ENCODE results near the gene TNFRSF11A. TPM values are rescaled to one million over a fixed set of nuclear protein-coding genes. Genes with fewer than 3 reads are reported as not detected.

The TNFRSF11A gene
- total RNA-seq, 2 experiments from 2014 or later, result 8.6 to 9.1 TPM

GRCh38 chr18:62379051-62379450 is 53.9 kb downstream of the TNFRSF11A start:
- peaks cover 8% of the 10 kb centered on the region for H3K4me1 Mint-ChIP-seq
- CTCF ChIA-PET, result no interaction called here
- peaks cover 25% of the 10 kb centered on the region for H3K36me3 Mint-ChIP-seq (ENCODE audit: low read depth)
- POLR2A ChIA-PET, result no interaction called here
- H3K4me3 Mint-ChIP-seq, result no peak overlapping the region
- H3K9me3 Mint-ChIP-seq, result peaks cover 5% of the 10 kb centered on the region
- no peak overlapping the region for H3K27ac Mint-ChIP-seq
- DNase-seq, result no peak
- no peaks in the 10 kb centered on the region for H3K27me3 Mint-ChIP-seq

DNA sequence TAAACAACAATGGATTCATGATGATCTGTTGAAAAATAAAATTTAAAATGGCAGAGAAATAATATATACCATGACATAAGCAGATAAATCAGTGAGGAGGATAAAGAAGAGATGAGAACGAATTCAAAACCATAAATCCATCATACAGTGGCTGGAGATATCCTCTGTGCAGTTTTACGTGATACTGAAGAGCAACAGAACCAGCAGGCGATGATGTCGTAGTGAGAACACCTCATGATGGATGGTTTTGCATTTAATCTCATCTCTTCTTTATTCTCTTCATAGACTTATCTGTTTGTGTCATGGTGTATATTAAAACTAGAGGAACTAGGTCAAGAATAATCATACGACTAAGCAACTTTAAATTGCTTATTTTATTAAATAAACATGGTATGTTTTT is 56.3 kb downstream of the TNFRSF11A start:
- POLR2A ChIA-PET, result no interaction called here
- Mint-ChIP-seq H3K27ac (no peak overlapping the region), H3K4me1 (peaks cover 3% of the 10 kb centered on the region), H3K4me3 (no peak overlapping the region), H3K9me3 (peaks cover 5% of the 10 kb centered on the region), H3K27me3 (no peaks in the 10 kb centered on the region), H3K36me3 (ENCODE audit: low read depth) (peaks cover 31% of the 10 kb centered on the region)
- CTCF ChIA-PET, result no interaction called here
- DNase-seq, result no peak

- no peaks in the 10 kb centered on the region for H3K27me3 Mint-ChIP-seq
- ChIA-PET POLR2A (no interaction called here), CTCF (no interaction called here)
- no peak overlapping the region for H3K4me3 Mint-ChIP-seq
- DNase-seq, result no peak
- no peak overlapping the region for H3K27ac Mint-ChIP-seq
- H3K9me3 Mint-ChIP-seq, result peaks cover 5% of the 10 kb centered on the region
- H3K4me1 Mint-ChIP-seq, result no peaks in the 10 kb centered on the region
- H3K36me3 Mint-ChIP-seq (ENCODE audit: low read depth), result peaks cover 34% of the 10 kb centered on the region
Observed at GRCh38 chr18:62384068-62384467, 59.0 kb downstream of the TNFRSF11A start.

DNA sequence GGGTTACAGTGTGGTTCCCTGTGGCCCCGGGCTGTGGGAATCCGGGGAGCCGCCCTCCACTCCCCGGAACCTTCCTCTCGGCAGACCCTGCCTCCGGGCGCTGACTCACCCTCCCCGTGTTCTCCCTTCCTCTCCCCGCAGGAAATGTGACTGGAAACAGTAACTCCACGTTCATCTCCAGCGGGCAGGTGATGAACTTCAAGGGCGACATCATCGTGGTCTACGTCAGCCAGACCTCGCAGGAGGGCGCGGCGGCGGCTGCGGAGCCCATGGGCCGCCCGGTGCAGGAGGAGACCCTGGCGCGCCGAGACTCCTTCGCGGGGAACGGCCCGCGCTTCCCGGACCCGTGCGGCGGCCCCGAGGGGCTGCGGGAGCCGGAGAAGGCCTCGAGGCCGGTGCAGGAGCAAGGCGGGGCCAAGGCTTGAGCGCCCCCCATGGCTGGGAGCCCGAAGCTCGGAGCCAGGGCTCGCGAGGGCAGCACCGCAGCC is 59.5 kb downstream of the TNFRSF11A start:
- POLR2A ChIA-PET, result no interaction called here
- no peaks in the 10 kb centered on the region for H3K4me1 Mint-ChIP-seq
- no peak for DNase-seq
- H3K27ac Mint-ChIP-seq, result no peak overlapping the region
- peaks cover 28% of the 10 kb centered on the region for H3K36me3 Mint-ChIP-seq (ENCODE audit: low read depth)
- H3K9me3 Mint-ChIP-seq, result peaks cover 5% of the 10 kb centered on the region
- CTCF ChIA-PET, result no interaction called here
- no peaks in the 10 kb centered on the region for H3K27me3 Mint-ChIP-seq
- H3K4me3 Mint-ChIP-seq, result no peak overlapping the region

DNA sequence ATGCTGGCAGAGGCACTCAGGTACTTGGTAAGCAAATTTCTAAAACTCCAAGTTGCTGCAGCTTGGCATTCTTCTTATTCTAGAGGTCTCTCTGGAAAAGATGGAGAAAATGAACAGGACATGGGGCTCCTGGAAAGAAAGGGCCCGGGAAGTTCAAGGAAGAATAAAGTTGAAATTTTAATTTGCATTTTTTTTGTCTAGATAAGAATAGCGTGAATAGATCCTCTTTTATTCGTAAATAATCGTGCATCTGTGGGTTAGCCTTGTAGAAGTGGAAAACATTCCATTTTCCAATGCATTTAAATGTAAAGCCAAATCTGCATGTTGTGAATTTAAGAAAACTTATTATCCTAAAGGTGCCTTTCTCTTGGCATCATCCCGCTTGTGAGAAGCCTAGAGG is 61.0 kb downstream of the TNFRSF11A start:
- H3K4me3 Mint-ChIP-seq, result no peak overlapping the region
- H3K9me3 Mint-ChIP-seq, result peaks cover 8% of the 10 kb centered on the region
- CTCF ChIA-PET, result interaction anchor here (0.6 kb wide), 2 partner anchors 36 to 120 kb away, joined by 3 to 5 read pairs; no protein-coding TSS in a partner anchor
- H3K36me3 Mint-ChIP-seq (ENCODE audit: low read depth), result peaks cover 28% of the 10 kb centered on the region
- H3K27me3 Mint-ChIP-seq, result no peaks in the 10 kb centered on the region
- POLR2A ChIA-PET, result no interaction called here
- no peaks in the 10 kb centered on the region for H3K4me1 Mint-ChIP-seq
- no peak overlapping the region for H3K27ac Mint-ChIP-seq
- DNase-seq, result no peak

DNA sequence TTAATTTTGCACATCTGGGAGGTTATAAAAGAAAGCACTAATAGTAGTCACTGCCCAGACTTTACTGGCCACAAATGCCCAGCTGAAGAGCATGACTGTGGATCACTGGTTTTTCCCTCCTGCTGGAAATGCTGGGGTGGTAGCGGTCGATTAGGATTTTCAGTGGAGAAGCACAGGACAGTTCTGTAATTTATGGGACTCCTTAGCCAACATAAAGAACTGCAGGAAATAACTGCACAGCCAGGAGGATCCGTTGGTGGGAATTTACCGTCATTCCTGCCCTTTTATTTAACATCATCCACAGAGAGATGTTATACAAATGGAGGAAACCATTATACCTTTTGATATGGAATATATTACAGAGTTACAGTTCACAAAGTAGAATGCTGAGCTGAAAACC is 61.5 kb downstream of the TNFRSF11A start:
- Mint-ChIP-seq H3K4me3 (no peak overlapping the region), H3K9me3 (peaks cover 7% of the 10 kb centered on the region), H3K27me3 (no peaks in the 10 kb centered on the region), H3K36me3 (ENCODE audit: low read depth) (peaks cover 26% of the 10 kb centered on the region), H3K4me1 (no peaks in the 10 kb centered on the region), H3K27ac (no peak overlapping the region)
- ChIA-PET CTCF (interaction anchor here (1.6 kb wide), 1 partner anchor 11 kb away, joined by 3 read pairs; no protein-coding TSS in a partner anchor), POLR2A (no interaction called here)
- no peak for DNase-seq

DNA sequence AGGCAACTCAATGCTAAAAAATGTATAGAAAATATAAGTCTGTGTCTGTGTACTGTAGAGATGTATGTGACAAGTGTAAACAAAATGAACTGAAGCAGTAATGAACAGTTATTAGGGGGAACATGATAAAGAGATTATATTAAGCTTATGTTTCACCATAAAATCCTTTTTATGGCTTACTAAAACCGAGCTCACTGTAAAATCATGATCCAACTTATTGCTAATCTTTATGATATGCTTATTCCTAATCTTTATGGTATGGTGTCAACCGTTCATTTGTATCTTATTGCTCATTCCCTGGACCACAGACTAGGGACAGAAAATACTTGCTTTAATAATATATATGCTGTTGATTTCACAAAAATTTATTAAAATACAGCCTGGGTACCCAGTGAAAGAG is 62.1 kb downstream of the TNFRSF11A start:
- H3K9me3 Mint-ChIP-seq, result peaks cover 7% of the 10 kb centered on the region
- CTCF ChIA-PET, result interaction anchor here (0.7 to 1.6 kb wide), 2 partner anchors 10 to 47 kb away, joined by 3 read pairs; no protein-coding TSS in a partner anchor
- no peak overlapping the region for H3K27ac Mint-ChIP-seq
- no peak for DNase-seq
- H3K36me3 Mint-ChIP-seq (ENCODE audit: low read depth), result peaks cover 26% of the 10 kb centered on the region
- POLR2A ChIA-PET, result no interaction called here
- H3K27me3 Mint-ChIP-seq, result no peaks in the 10 kb centered on the region
- no peaks in the 10 kb centered on the region for H3K4me1 Mint-ChIP-seq
- H3K4me3 Mint-ChIP-seq, result no peak overlapping the region

DNA sequence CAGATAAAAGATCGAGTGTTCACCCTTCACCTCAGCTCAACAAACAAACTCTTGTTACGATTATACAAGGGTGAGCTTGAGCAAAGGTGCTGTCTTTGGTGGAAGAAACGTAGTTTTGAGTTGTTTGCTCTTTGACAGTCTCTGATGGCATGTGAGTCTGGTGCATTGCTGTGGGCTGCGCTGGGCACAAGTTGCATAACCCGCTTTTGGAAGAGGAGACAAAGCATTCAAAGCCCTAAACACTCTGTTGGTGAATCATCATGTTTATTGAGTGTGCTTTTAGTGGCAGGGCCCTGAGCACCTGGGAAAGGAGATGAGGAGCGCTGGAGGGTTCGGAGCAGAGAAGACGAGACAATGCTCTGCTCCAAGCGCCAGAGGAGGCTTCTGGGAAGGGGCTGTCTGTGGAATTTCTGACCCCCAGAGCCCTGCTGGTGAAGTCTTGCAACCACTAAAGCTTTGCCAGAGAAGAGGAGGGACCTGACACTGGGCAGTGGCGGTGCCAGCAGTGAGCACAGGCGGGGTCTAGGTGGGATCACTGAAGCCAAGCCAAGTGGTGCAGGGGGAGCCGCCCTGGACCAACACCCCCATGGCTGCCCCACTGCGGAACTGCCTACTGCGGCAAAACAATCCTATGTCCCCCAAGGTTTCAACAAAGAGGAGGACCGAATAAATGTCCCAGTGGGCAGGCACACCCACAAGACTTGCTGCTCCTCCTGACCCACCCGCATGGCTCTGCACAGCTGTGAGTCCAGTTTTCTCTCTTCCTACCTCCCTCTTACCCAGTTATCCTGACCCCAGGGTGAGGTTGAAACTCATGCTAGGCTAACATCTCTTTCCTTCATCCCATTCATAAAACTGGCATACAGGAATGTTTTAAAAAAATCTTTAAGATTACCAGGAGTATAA is 64.0 kb downstream of the TNFRSF11A start:
- ChIA-PET POLR2A (no interaction called here), CTCF (interaction anchor here (2.1 kb wide), 1 partner anchor 12 kb away, joined by 5 read pairs; no protein-coding TSS in a partner anchor)
- Mint-ChIP-seq H3K4me1 (no peaks in the 10 kb centered on the region), H3K4me3 (no peak overlapping the region), H3K27ac (no peak overlapping the region), H3K27me3 (no peaks in the 10 kb centered on the region), H3K9me3 (peaks cover 4% of the 10 kb centered on the region), H3K36me3 (ENCODE audit: low read depth) (peaks cover 13% of the 10 kb centered on the region)
- DNase-seq, result no peak

DNA sequence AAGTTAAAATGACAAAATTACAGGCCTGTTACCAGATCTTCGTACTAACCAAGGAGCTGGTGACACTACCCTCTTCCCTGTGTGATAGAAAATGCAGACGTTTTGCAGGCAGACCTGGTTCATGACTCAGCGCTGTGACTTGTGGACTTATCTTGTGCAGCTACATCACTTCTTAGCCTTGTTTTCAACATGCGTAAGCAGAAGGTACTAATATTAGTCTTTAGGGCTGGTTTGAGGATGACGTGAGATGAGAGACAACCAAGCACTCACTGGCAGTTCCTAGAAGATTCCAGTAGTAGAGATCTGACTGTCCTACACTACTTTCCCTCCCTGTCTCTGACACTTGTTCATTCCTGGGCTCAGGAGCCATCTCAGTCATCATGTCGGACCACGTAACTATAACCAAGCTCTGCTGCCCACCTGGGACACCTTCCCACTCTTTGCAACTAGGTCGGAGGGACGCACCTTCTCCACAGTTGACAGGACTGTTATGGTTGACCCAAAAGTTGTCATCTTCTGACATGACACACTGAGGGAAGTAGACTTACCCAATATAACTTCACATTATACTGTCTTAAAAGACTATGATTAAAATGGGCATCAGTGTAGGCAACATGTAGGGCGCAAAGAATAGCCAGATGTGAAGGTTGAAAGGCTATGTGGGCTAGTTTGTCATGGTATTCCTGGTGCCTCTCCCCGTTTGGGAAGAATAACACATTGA is 64.8 kb downstream of the TNFRSF11A start:
- no peak overlapping the region for H3K4me3 Mint-ChIP-seq
- no peaks in the 10 kb centered on the region for H3K27me3 Mint-ChIP-seq
- ChIA-PET POLR2A (no interaction called here), CTCF (interaction anchor here (2.1 kb wide), 1 partner anchor 12 kb away, joined by 5 read pairs; no protein-coding TSS in a partner anchor)
- H3K9me3 Mint-ChIP-seq, result peaks cover 4% of the 10 kb centered on the region
- H3K4me1 Mint-ChIP-seq, result no peaks in the 10 kb centered on the region
- peaks cover 13% of the 10 kb centered on the region for H3K36me3 Mint-ChIP-seq (ENCODE audit: low read depth)
- DNase-seq, result no peak
- no peak overlapping the region for H3K27ac Mint-ChIP-seq

DNA sequence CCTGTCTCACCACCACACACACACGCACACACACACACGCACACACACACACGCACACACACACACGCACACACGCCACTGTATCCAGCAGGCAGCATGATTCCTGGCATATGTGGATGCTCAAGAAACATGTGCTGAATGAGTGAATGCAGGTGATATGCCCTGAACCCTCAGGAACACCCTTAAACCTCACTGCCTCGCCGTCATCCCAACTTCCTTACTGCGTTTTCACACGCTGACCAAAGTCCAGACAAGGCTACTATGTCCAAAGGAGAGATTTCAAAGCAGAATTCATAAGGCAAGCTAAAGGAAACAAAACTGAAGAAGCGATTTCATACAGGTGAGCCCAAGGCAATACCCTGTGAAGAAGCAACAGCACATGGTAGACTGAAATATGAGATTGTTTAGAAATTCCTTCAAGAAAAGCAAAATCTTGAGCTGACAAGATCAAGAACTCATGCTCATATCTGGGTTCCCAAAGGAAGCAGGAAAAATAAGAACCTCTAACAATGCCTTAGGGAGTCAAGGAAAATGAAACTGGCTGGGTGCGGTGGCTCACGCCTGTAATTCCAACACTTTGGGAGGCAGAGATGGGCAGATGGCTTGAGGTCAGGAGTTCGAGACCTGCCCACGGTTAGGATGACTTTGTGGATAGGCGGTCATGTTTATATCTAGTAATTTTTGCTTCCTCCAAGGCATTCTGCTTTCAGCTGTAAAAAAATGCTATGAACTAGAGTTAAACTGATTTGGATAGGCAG is 69.1 kb downstream of the TNFRSF11A start:
- H3K27ac Mint-ChIP-seq, result no peak overlapping the region
- H3K9me3 Mint-ChIP-seq, result peaks cover 9% of the 10 kb centered on the region
- ChIA-PET CTCF (no interaction called here), POLR2A (no interaction called here)
- H3K4me1 Mint-ChIP-seq, result peaks cover 27% of the 10 kb centered on the region
- no peak overlapping the region for H3K4me3 Mint-ChIP-seq
- no peaks in the 10 kb centered on the region for H3K27me3 Mint-ChIP-seq
- H3K36me3 Mint-ChIP-seq (ENCODE audit: low read depth), result peaks cover 3% of the 10 kb centered on the region
- DNase-seq, result no peak

GRCh38 chr18:62396381-62396780 is 71.3 kb downstream of the TNFRSF11A start:
- no peak overlapping the region for H3K27ac Mint-ChIP-seq
- no peak overlapping the region for H3K4me3 Mint-ChIP-seq
- DNase-seq, result no peak
- no peaks in the 10 kb centered on the region for H3K36me3 Mint-ChIP-seq (ENCODE audit: low read depth)
- H3K9me3 Mint-ChIP-seq, result peaks cover 4% of the 10 kb centered on the region
- CTCF ChIA-PET, result interaction anchor here (0.6 to 2.1 kb wide), 2 partner anchors 24 to 29 kb away, joined by 3 to 7 read pairs; no protein-coding TSS in a partner anchor
- no peaks in the 10 kb centered on the region for H3K27me3 Mint-ChIP-seq
- POLR2A ChIA-PET, result no interaction called here
- peaks cover 41% of the 10 kb centered on the region for H3K4me1 Mint-ChIP-seq

- H3K27me3 Mint-ChIP-seq, result no peaks in the 10 kb centered on the region
- H3K4me3 Mint-ChIP-seq, result no peak overlapping the region
- H3K27ac Mint-ChIP-seq, result no peak overlapping the region
- H3K36me3 Mint-ChIP-seq (ENCODE audit: low read depth), result no peaks in the 10 kb centered on the region
- H3K9me3 Mint-ChIP-seq, result peaks cover 8% of the 10 kb centered on the region
- DNase-seq, result no peak
- POLR2A ChIA-PET, result no interaction called here
- peaks cover 41% of the 10 kb centered on the region for H3K4me1 Mint-ChIP-seq
- CTCF ChIA-PET, result interaction anchor here (0.6 to 2.1 kb wide), 3 partner anchors 9 to 29 kb away, joined by 3 to 7 read pairs (median 3); no protein-coding TSS in a partner anchor
Observed at GRCh38 chr18:62396967-62397366, 71.9 kb downstream of the TNFRSF11A start.

Data from activated CD4-positive, alpha-beta T cell treated with anti-CD3 and anti-CD28 coated beads, Interleukin-2, amount 10 ng/mL, durations not matched to agents 7 days and 5 days (primary cell).